Caco-2 (cell line): ENCODE results near the gene LARGE2. TPM values are rescaled to one million over a fixed set of nuclear protein-coding genes. Genes with fewer than 3 reads are reported as not detected.

Experiments
- BruUV-seq: library from RNA; stranded (reverse); fragments of 400-500 nt; replicated peaks from 2 replicates; lab custom pipeline; 2021; lab: Mats Ljungman, UMichigan
- CTCF ChIA-PET: fragments of 300-600 bp; sonication (Branson Sonifier 250); formaldehyde crosslinking; loops from one replicate; lab custom pipeline; 2022; ENCODE audit warnings: antibody characterized with exemption; lab: Charles Lee
- POLR2A ChIA-PET: fragments of 300-600 bp; sonication (Branson Sonifier 250); formaldehyde crosslinking; loops from one replicate; lab custom pipeline; 2022; ENCODE audit warnings: antibody characterized with exemption; lab: Charles Lee
- DNase-seq, 2 experiments: peaks; one replicate each; pipeline versions ENCODE4 v3.0.0 to v3.0.0-alpha.2; 2020 to 2022
- H3K27me3 ChIP-seq: replicated peaks from 2 replicates; pipeline ENCODE4 v1.6.0; 2011; ENCODE audit warnings: low read length; ENCODE audit not compliant: control insufficient read depth, insufficient read depth
- H3K36me3 ChIP-seq: 2 replicates; pipeline ENCODE4 v1.5.1; 2011; ENCODE audit warnings: low read length; ENCODE audit not compliant: control insufficient read depth, insufficient read depth
- H3K4me1 ChIP-seq: fragments of 250-450 bp; sonication (Bioruptor Pico); 2 replicates; pipeline ENCODE4 v1.5.1; 2020; ENCODE audit warnings: mild to moderate bottlenecking
- H3K4me3 ChIP-seq: 2 replicates; pipeline ENCODE4 v1.5.1; 2011; ENCODE audit warnings: low read depth, mild to moderate bottlenecking, control low read depth, low read length
- H3K9me3 ChIP-seq: fragments of 250-450 bp; sonication (Bioruptor Pico); 2 replicates; pipeline ENCODE4 v1.5.1; 2020; ENCODE audit warnings: mild to moderate bottlenecking, moderate library complexity
- H3K27ac Mint-ChIP-seq: one replicate; pipeline ENCODE4 v1.8.0; 2022; ENCODE audit warnings: mixed read lengths; ENCODE audit not compliant: unreplicated experiment
- H3K27me3 Mint-ChIP-seq: one replicate; pipeline ENCODE4 v1.8.0; 2022; ENCODE audit warnings: mixed read lengths; ENCODE audit not compliant: insufficient read depth, unreplicated experiment
- H3K36me3 Mint-ChIP-seq: one replicate; pipeline ENCODE4 v1.8.0; 2022; ENCODE audit warnings: mild to moderate bottlenecking, mixed read lengths; ENCODE audit not compliant: insufficient read depth, unreplicated experiment
- H3K4me1 Mint-ChIP-seq: one replicate; pipeline ENCODE4 v1.8.0; 2022; ENCODE audit warnings: low read depth, mixed read lengths; ENCODE audit not compliant: unreplicated experiment
- H3K4me3 Mint-ChIP-seq: one replicate; pipeline ENCODE4 v1.8.0; 2022; ENCODE audit warnings: mild to moderate bottlenecking, moderate library complexity, mixed read lengths; ENCODE audit not compliant: unreplicated experiment
- H3K9me3 Mint-ChIP-seq: one replicate; pipeline ENCODE4 v1.8.0; 2022; ENCODE audit warnings: mixed read lengths; ENCODE audit not compliant: unreplicated experiment
- intact Hi-C: fragments of 100-400 bp; cut with micrococcal nuclease; formaldehyde crosslinking; loops from one replicate; pipeline ENCODE4 v1.10.0; 2022; ENCODE audit not compliant: unreplicated experiment
- total RNA-seq: library from RNA; stranded (reverse); gene quantifications from 2 replicates; pipeline ENCODE4 v1.2.3, GENCODE V29; 2022
- TF ChIP-seq, protein P1 (sequence below), 2 experiments: fragments of 200-600 bp in 1 of 2; IDR thresholded peaks; 1 replicate in 1 of 2; 2 replicates in 1 of 2; pipeline versions ENCODE4 v1.5.1 to v1.8.0; 2011 to 2022; ENCODE audit warnings: antibody characterized with exemption in 1 of 2, control low read depth in 1 of 2, inconsistent platforms in 1 of 2, low read depth in 1 of 2, low read length in 1 of 2, mild to moderate bottlenecking in 1 of 2, moderate library complexity in 1 of 2; ENCODE audit not compliant: insufficient read depth in 1 of 2, severe bottlenecking in 1 of 2, unreplicated experiment in 1 of 2

LARGE2 gene
- total RNA-seq, 1 experiment from 2014 or later = 67.4 TPM

DNA sequence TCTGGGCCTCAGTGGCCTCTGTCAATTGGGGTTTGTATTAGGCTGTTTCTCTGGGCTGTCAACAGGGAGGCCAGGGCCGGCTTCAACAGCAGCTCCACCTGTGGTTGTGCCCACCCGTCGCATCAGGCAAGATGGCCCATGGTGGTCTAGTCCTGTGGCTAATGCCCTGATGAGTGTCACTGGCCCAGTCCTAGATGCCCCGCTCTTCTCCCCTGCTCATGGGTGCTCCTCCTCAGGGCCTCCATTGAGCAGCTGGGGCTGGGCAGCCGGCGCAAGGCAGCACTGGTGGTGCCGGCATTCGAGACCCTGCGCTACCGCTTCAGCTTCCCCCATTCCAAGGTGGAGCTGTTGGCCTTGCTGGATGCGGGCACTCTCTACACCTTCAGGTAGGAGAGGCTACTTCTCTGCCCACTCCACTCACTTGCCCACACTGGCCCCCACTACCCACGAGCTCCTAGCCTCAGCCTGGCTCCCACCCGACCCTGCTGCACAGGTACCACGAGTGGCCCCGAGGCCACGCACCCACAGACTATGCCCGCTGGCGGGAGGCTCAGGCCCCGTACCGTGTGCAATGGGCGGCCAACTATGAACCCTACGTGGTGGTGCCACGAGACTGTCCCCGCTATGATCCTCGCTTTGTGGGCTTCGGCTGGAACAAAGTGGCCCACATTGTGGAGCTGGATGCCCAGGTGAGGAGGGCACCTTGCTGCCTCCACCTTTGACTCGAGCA, 5.4 kb downstream of the LARGE2 start:
- CTCF ChIA-PET = interaction anchor here (0.9 kb wide), 1 partner anchor 89 kb away, joined by 3 read pairs; no protein-coding TSS in a partner anchor
- no TSS peak for BruUV-seq

DNA sequence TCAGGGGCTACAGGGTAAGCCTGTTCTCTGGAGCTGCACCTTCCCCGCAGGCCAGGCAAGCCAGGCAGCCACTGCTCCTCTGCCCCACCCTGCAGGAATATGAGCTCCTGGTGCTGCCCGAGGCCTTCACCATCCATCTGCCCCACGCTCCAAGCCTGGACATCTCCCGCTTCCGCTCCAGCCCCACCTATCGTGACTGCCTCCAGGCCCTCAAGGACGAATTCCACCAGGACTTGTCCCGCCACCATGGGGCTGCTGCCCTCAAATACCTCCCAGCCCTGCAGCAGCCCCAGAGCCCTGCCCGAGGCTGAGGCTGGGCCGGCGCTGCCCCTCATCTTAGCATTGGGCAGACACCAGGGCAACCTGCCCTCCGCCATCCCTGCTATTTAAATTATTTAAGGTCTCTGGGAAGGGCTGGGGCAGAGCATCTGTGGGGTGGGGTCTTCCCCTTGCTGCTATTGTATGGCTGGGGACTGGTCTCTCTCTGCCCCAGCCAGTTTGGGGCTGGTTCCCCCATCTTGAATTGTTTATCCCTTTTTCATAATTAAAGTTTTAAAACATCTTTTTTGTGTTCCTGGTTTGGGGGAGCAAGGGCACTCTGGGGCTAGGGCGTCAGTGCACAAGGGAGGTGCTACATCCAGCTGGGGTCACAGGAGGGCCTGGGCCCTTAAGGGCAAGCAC, 6.2 kb downstream of the LARGE2 start:
- peaks cover 1% of the 10 kb centered on the region for H3K36me3 ChIP-seq
- Mint-ChIP-seq H3K4me3 (no peak overlapping the region), H3K36me3 (peaks cover 61% of the 10 kb centered on the region)

More for the DNA sequence above, 5.4 kb downstream of the LARGE2 start:
- H3K4me1 ChIP-seq = 0 out of 2 replicates have a peak, but pooled peaks cover 4% of the 10 kb centered on the region
- POLR2A ChIA-PET = no interaction called here
- H3K36me3 ChIP-seq = peaks cover 1% of the 10 kb centered on the region
- peaks cover 7% of the 10 kb centered on the region for H3K4me1 Mint-ChIP-seq
- H3K9me3 Mint-ChIP-seq = no peaks in the 10 kb centered on the region
- H3K27me3 ChIP-seq = no peaks in the 10 kb centered on the region
- no peak overlapping the region for H3K4me3 ChIP-seq
- peaks cover 66% of the 10 kb centered on the region for H3K36me3 Mint-ChIP-seq
- DNase-seq = peak in 1 of 2 experiments; percentile 31
- H3K9me3 ChIP-seq = no peaks in the 10 kb centered on the region
- H3K4me3 Mint-ChIP-seq = no peak overlapping the region
- no peaks in the 10 kb centered on the region for H3K27me3 Mint-ChIP-seq
- TF ChIP-seq, protein P1, sequence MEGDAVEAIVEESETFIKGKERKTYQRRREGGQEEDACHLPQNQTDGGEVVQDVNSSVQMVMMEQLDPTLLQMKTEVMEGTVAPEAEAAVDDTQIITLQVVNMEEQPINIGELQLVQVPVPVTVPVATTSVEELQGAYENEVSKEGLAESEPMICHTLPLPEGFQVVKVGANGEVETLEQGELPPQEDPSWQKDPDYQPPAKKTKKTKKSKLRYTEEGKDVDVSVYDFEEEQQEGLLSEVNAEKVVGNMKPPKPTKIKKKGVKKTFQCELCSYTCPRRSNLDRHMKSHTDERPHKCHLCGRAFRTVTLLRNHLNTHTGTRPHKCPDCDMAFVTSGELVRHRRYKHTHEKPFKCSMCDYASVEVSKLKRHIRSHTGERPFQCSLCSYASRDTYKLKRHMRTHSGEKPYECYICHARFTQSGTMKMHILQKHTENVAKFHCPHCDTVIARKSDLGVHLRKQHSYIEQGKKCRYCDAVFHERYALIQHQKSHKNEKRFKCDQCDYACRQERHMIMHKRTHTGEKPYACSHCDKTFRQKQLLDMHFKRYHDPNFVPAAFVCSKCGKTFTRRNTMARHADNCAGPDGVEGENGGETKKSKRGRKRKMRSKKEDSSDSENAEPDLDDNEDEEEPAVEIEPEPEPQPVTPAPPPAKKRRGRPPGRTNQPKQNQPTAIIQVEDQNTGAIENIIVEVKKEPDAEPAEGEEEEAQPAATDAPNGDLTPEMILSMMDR (IDR thresholded peaks at IDR 0.05; ENCODE audit: insufficient read depth in 1 of 2, low read depth in 1 of 2, low read length in 1 of 2, severe bottlenecking in 1 of 2, unreplicated experiment in 1 of 2) = no peak
- peak overlapping the region; percentile 61 for H3K27ac Mint-ChIP-seq
- intact Hi-C loops = no loop called here

More for the DNA sequence above, 6.2 kb downstream of the LARGE2 start:
- ChIA-PET POLR2A (no interaction called here), CTCF (interaction anchor here (0.9 kb wide), 1 partner anchor 88 kb away, joined by 3 read pairs; no protein-coding TSS in a partner anchor)
- no peaks in the 10 kb centered on the region for H3K9me3 ChIP-seq
- intact Hi-C loops = no loop called here
- H3K27me3 ChIP-seq = no peaks in the 10 kb centered on the region
- BruUV-seq = no TSS peak
- peak in 1 of 2 experiments; percentile 74 for DNase-seq
- H3K4me1 ChIP-seq = 0 out of 2 replicates have a peak, but pooled peaks cover 4% of the 10 kb centered on the region
- H3K27me3 Mint-ChIP-seq = no peaks in the 10 kb centered on the region
- no peak overlapping the region for H3K4me3 ChIP-seq
- no peaks in the 10 kb centered on the region for H3K9me3 Mint-ChIP-seq
- peaks cover 7% of the 10 kb centered on the region for H3K4me1 Mint-ChIP-seq
- TF ChIP-seq, protein P1 (IDR thresholded peaks at IDR 0.05; ENCODE audit: insufficient read depth in 1 of 2, low read depth in 1 of 2, low read length in 1 of 2, severe bottlenecking in 1 of 2, unreplicated experiment in 1 of 2) = no peak
- H3K27ac Mint-ChIP-seq = peak overlapping the region; percentile 61
